ENCODE measurements around the gene TEAD1. TPM values are rescaled to one million over a fixed set of nuclear protein-coding genes. Genes with fewer than 3 reads are reported as not detected.

The TEAD1 gene
- total RNA-seq, 4 donors from 2014 or later: 71.5 to 109 (median 88.5) TPM

- TF ChIP-seq CTCF (IDR thresholded peaks at IDR 0.05) (no peak), POLR2A (IDR thresholded peaks at IDR 0.05) (no peak)
- Histone ChIP-seq H3K27ac (peak overlapping the region in 2 of 3 donors; percentile 59 to 89), H3K4me3 (replicated peaks in 1 of 3) (no peak overlapping the region), H3K4me1 (peaks cover 48 to 56% of the 10 kb centered on the region in 2 donors), H3K36me3 (no peaks in the 10 kb centered on the region), H3K27me3 (no peaks in the 10 kb centered on the region), H3K9me3 (no peaks in the 10 kb centered on the region)
- intact Hi-C loops (cut with DNase I): loop anchor here (10.0 kb wide), 1 partner anchor 105 kb away; no protein-coding TSS in a partner anchor
- 45 to 48% methylated on average over 8 of the region's 8 CpGs for WGBS, 2 donors
- peak; percentile 43 for DNase-seq
Measured at GRCh38 chr11:12800032-12800671, 125.9 kb downstream of the TEAD1 start.

- H3K9me3 ChIP-seq: no peaks in the 10 kb centered on the region
- no peaks in the 10 kb centered on the region for H3K27me3 ChIP-seq
- TF ChIP-seq CTCF (IDR thresholded peaks at IDR 0.05) (no peak), POLR2A (IDR thresholded peaks at IDR 0.05) (no peak)
- intact Hi-C loops (cut with DNase I): loop anchor here (10.0 kb wide), 1 partner anchor 106 kb away; no protein-coding TSS in a partner anchor
- H3K27ac ChIP-seq: peak overlapping the region in 2 of 3 donors; percentile 89 to 92
- 48 to 56% methylated on average over 2 of the region's 2 CpGs for WGBS, 2 donors
- no peak overlapping the region for H3K4me3 ChIP-seq (replicated peaks in 1 of 3)
- H3K36me3 ChIP-seq: no peaks in the 10 kb centered on the region
- peaks cover 48 to 56% of the 10 kb centered on the region in 2 donors for H3K4me1 ChIP-seq
- no peak for DNase-seq
Measured at GRCh38 chr11:12800871-12801270, 126.7 kb downstream of the TEAD1 start.

GRCh38 chr11:12801976-12802375 lies 127.8 kb downstream of the TEAD1 start:
- TF ChIP-seq CTCF (IDR thresholded peaks at IDR 0.05): no peak
- no peak for TF ChIP-seq POLR2A (IDR thresholded peaks at IDR 0.05)
- DNase-seq: no peak
- peak overlapping the region; percentile 69 to 92 (median 89) for H3K27ac ChIP-seq
- H3K4me3 ChIP-seq (replicated peaks in 1 of 3): no peak overlapping the region
- no peaks in the 10 kb centered on the region for H3K27me3 ChIP-seq
- no peaks in the 10 kb centered on the region for H3K9me3 ChIP-seq
- H3K36me3 ChIP-seq: no peaks in the 10 kb centered on the region
- 90 to 98% methylated on average over 1 of the region's 1 CpG for WGBS, 2 donors
- intact Hi-C loops (cut with DNase I): loop anchor here (10.0 kb wide), 1 partner anchor 107 kb away; no protein-coding TSS in a partner anchor
- H3K4me1 ChIP-seq: peaks cover 51 to 64% of the 10 kb centered on the region in 2 donors

- Histone ChIP-seq H3K27ac (peak overlapping the region; percentile 69 to 92 (median 89)), H3K4me3 (replicated peaks in 1 of 3) (no peak overlapping the region), H3K9me3 (no peaks in the 10 kb centered on the region), H3K27me3 (no peaks in the 10 kb centered on the region), H3K36me3 (no peaks in the 10 kb centered on the region), H3K4me1 (peaks cover 57 to 70% of the 10 kb centered on the region in 2 donors)
- WGBS, 2 donors: 44 to 45% methylated on average over 16 of the region's 16 CpGs
- no peak for TF ChIP-seq POLR2A (IDR thresholded peaks at IDR 0.05)
- no peak for TF ChIP-seq CTCF (IDR thresholded peaks at IDR 0.05)
- intact Hi-C loops (cut with DNase I): loop anchor here (10.0 kb wide), 1 partner anchor 108 kb away; no protein-coding TSS in a partner anchor
- DNase-seq: peak; percentile 93 to 94
Measured at GRCh38 chr11:12802418-12803085, 128.3 kb downstream of the TEAD1 start.
